Anterior cingulate cortex (tissue), 58 donors: ENCODE results near the gene KCTD21.
"Not testable (repeated sequence)": the region's sequence is repeated elsewhere in the genome, so short reads cannot be mapped to it uniquely, and the experiment has no call there.

Source experiments
- DNase-seq, 58 donors: peaks; one replicate each; lab custom pipeline; 2025; lab: John Stamatoyannopoulos, UW

The KCTD21 gene, protein sequence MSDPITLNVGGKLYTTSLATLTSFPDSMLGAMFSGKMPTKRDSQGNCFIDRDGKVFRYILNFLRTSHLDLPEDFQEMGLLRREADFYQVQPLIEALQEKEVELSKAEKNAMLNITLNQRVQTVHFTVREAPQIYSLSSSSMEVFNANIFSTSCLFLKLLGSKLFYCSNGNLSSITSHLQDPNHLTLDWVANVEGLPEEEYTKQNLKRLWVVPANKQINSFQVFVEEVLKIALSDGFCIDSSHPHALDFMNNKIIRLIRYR

DNA sequence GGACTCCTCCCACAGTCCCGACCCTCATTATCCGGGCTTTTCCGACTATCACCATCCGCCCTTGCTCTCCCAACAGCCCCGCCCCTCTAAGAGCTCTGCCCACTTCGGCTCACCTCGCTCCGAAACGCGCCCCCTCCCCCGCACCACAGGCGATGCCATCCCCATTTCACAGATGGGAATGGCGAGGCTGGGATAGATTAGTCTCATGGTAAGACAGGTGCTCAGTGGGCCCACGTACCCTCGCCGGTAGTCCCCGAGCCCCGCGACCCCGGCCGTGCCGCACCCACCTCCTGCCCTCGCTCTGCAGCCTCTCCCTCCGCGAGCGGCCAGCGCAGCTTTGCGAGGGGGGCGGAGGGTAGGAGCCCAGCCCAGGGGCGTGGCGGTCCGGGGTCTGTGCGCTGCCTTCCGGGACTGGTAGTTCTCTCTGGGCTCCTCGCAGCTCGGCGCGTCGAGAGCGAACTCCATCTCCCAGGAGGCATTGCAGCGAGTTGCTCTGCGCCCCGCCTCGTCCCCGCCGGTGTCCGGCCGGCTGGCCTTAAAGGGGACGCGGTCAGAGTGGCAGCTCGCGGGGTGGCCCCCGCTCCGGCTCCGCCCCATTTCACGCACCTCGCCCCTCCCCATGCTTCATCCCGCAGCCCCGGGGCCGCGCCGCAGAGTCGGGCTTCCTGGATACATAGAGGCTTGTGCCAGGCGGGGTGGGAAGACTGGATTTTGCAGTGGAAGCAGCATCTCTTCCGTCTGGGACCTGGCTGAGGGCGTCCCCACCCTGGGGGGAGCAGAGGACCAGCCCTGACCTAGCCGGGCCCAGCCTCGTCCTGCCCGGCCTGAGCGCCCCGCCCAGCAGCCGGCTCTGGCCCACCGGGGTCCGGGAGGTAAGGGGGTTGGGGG lies at the start of gene KCTD21, which contains the start of gene USP35:
Gene KCTD21, minus strand, starts transcription at position 341 of the 888 bp plus-strand sequence. CDS start 14,072 bp downstream, outside the sequence.
Gene USP35, plus strand, starts transcription at position 634 of the 888 bp plus-strand sequence. CDS start 7,327 bp downstream, outside the sequence.
- DNase-seq: peak; percentile 64 to 98 (median 94)

DNA sequence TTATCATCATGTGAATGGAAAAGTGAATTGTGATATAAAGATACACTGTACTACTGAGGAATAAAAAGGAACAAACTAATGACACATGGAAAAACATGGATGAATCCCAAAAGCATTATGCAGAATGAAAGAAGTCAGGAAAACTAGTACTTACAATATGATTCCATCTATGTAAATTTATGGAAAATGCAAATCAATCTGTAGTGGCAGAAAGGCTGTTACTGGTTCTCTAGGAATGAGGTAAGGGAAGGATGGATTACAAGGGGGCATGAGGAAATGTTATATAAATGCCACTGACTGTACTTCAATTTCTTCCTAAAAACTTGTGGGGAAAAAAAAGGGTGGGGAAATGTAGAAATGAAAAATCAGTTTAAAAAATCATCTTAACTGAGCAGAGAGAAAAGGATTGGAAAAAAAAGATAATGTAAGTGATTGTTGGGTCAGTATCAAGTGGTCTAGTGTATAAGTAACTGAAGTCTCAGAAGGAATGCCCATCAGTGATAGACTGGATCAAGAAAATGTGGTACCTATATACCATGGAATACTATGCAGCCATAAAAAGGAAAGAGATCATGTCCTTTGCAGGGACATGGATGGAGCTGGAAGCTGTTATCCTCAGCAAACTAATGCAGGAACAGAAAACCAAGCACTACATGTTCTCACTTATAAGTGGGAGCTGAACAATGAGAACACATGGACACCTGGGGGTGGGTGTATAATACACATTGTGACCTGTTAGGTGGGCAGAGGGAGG lies 49.0 kb upstream of the KCTD21 start:
- no peak for DNase-seq

DNA sequence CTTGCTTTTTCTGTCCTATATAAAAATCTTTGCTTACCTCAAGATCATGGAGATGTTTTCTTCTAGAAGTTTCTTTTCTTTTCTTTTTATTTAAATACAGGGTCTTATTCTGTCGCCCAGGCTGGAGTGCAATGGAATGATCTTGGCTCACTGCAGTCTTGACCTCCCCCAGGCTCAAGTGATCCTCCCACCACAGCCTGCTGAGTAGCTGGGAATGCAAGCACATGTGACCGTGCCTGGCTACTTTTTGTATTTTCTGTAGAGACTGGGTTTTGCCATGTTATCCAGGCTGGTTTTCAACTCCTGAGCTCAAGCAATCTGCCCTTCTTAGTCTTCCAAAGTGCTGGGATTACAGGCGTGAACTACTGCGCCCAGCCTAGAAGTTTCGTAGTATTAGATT lies 45.6 kb upstream of the KCTD21 start:
- DNase-seq: no peak

DNA sequence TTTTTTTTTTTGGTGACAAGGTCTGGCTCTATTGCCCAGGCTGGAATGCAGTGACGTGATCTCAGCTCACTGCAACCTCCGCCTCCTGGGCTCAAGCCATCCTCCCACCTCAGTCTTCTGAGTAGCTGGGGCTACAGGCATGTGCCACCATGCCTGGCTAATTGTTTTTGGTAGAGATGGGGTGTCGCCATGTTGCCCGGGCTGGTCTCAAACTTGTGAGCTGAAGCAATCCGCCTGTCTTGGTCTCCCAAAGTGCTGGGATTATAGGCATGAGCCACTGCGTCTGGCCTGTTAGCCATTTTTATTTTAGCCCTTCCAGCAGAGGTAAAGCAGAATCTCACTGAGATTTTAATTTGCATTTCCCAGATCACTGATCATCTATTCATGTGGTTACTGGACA lies 44.6 kb upstream of the KCTD21 start:
- not testable (repeated sequence) for DNase-seq

DNA sequence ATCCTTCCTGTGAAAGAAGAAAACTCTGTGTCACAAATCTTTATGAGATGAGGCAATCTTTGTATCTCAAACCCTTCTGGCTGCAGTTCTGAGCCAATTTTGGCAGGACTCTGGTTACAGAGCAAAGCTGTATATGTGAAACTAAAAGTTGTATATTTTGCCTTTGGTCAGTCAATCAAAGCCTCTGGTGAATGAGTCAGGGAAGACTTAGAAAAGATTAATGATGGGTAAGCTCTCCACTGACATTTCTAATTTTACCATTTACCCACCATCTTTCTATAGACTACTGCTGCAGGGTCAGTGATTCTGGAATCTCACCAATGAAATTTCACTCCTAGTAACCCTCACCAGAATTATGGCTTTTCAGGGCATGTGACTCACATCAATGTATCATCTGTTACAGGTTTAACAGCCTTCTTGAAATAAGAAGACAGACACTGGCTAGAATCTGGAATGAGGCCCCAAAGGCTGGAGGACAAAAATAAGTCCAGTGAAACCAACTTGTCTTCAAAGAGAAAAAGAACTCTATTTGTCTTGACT lies 43.6 kb upstream of the KCTD21 start:
- DNase-seq: no peak

DNA sequence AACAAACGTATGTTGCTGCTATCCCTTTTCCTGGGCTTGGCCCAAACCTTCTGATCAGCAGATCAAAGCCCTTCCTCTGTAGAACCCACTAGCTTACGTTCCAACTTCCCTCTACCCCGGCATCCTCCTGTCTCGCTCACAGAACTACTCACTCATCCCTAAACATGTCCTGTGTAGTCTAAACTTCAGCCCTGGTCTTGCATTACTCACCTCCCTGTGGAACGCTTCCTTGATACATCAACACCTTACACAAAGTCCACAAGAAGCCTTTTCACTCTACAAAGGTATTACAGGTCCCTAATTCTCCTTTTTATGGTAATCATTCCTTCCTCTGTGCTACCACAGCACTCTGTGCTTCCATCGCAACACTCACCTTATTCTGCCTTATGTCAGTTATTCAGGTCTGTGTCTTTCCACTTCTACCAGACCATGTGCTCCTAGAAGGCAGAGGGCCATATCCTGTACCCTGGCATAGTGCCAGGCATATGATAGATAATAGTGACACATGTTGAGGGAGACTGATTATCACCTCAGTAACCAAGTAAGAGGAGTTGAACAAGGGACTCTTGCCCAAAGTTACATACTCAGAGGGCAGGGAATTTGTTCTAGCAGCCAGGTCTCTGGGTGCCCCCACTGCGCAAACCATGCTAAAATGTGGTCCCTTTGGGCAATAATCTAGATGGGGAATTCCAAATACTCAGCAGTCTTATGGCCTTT lies 41.9 kb upstream of the KCTD21 start:
- no peak for DNase-seq

DNA sequence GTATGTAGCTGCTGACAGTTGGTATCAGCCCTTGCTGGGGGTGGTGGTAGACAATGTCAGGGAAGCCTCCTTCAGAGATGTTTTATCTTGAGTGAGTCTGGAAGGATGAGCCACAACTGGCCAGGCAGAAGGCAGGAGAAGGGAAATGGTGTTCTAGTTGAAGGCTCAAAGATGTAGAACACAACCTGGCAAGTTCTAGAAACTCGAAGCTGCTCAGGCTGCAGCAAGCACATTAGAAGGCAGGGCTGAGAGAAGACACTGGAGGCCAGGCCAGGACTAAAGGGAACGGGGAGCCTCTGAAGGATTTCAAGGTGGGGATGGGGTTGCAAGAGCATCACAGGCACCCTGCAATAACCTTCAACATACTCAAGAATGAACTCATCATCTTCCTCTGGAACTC lies 40.7 kb upstream of the KCTD21 start:
- DNase-seq: no peak

DNA sequence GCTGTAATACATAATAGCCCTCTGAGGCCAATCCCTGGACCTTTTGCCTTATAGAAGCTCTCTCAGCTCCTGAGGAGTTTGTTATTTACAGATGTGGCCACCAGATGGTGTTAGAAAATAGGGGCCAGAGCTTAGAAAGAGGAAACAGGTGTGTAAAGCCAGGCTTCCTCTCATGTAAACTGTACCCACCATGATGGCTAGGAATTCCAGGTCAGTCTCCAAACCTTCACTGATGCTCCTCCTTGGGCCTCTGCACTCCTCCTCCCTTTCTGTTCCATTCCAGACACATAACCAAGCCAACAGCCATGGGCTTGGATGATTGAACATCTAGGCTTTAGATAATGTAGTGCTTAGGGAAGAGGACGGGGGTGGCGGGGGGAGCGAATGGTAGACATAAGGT lies 40.0 kb upstream of the KCTD21 start:
- DNase-seq: peak in 13 of 58 donors; percentile 9 to 55 (median 27)

DNA sequence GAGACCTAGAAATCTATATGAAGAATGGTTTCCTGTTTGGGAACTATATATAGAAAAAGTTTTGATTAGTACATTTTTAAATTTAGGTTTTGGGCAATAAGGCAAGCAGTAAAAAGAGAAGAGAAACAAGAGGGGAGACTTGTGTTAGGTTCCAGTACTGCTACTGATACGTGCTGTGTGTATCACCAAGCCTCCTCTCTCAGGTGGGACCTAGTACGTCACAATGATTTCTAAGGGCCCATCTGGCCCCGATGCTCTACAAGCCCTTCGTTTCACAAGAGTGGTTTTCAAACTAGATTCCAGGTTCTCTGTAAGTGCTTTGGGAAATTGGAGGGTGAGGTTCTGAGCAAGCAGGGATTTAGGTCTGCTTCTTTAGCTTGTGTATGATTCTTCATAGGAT lies 39.5 kb upstream of the KCTD21 start:
- DNase-seq: no peak

DNA sequence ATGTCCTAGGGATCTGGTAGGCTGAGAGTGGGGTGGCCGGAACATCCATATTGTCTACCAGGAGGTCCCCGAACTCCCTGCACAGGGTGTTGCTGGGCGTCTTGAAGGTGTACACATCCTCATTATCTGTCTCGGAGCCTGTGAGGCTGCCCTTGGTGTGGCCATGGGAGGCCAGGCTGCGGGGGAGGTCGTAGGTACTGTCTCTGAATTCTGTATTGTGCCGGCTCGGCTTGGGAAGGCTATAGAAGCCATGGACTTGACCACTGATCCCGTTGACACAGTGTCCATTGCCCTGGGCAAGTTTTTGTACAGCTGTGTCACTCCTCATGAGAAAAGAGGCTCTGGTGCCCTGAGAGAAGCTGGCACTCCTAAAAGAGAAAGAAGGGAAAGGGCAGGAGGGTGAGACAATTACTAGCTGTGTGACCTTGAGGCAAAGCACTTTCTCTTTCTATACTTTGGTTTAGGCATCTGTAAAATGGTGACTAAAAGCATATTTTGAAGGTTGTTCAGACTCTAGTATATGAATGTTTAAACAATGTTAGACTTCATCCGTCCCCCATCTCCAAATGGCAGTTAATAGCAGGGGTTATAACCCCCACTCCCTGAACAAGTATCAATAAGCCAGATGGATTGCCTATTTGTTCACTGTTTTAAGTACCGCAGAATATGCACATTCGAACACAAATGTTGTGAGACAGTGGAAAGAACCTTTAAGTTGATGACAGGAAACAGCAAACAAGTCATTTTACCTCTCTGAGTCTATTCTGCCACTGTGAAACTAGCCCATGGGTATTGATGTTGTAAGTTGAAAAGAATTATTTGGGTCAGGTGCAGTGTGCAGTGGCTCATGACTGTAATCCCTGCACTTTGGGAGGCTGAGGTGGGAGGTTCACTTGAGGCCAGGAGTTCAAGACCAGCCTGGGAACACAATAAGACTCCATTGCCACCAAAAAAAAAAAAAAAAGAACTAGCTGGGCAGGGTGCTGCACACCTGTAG lies 38.6 kb upstream of the KCTD21 start:
- no peak for DNase-seq

DNA sequence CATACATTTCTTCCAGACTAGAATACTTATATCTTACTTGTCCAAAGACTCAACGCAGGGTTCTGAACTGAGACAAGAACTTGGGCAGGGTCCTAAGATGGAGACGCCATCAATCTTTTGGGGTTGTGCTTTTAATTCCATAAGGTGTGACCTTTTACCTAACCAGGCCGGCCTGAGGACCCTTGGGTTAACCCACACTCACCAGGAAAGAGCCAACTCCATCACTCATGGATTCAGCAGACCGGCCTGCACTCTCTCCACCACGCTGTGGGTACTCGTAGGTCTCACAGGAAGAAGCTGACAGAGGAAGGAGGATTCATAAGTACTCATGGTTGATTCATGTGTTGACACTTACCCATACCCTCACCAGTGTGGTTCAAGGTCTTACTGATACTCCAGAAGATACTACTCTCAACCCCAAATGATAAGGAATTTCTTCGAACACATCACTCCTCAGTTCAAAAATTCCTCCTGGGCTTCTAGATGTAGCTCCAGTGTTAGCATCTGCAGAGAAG lies 36.5 kb upstream of the KCTD21 start:
- DNase-seq: no peak

DNA sequence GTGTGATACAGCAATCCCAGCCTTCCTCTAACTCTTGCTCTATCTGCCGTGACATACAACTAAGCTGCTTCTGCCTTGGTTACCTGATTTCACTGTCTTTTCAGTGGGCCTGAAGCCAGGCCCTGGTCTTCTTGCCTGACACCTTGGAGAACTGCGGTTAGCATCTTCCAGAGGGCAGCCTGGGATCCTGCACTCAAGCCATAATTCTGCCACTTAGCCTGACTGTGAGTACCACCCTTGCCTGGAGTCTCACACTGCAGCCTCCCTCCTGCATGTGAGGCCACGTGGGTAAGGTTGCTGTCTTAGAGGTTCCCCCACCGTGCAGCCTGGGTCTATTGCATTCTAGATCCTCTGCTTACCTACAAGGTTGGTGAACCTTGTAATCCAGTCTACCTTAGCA lies 36.1 kb upstream of the KCTD21 start:
- no peak for DNase-seq

DNA sequence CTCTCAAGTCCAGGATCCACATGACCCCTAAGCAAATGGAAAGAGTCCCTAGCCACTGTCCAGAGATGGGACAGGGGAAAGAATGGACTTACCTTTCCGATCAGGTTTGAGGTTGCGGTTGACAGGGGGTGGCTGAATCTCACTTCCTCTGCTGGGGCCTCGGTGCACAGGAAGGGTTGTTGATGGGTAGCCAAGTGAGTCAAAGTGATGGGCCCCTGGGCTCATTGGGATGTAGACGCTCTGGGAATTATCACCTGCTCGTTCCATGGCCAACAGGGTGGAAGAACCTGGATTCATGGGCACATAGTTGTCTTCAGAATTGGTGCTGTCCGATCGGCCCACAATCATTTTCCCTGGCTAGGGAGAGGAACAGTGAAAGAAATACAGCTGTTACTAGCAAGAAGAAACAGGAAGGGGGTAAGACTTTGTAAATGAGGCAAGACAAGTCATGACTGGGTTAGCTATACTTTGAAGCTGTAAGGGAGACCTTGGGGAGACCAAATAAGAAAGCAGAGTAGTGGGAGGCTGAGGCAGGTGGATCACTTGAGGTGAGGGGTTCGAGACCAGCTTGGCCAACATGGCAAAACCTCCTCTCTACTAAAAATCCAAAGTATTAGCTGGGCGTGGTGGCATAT lies 35.0 kb upstream of the KCTD21 start:
- no peak for DNase-seq

DNA sequence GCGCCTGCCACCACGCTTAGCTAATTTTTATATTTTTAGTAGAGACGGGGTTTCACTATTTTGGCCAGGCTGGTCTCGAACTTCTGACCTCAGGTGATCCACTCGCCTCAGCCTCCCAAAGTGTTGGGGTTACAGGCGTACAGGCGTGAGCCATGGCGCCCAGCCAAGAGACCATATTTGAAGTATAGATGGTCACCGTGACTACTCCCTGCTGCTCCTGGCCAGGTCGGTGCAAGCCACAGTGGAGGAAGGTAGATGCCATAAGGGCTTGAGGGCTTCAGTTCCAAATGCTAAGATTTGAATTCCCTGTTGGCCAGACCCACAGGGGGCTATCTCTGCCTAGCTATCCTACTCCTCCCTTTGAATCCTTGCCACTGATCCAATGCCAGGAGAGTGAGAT lies 34.3 kb upstream of the KCTD21 start:
- not testable (repeated sequence) for DNase-seq

DNA sequence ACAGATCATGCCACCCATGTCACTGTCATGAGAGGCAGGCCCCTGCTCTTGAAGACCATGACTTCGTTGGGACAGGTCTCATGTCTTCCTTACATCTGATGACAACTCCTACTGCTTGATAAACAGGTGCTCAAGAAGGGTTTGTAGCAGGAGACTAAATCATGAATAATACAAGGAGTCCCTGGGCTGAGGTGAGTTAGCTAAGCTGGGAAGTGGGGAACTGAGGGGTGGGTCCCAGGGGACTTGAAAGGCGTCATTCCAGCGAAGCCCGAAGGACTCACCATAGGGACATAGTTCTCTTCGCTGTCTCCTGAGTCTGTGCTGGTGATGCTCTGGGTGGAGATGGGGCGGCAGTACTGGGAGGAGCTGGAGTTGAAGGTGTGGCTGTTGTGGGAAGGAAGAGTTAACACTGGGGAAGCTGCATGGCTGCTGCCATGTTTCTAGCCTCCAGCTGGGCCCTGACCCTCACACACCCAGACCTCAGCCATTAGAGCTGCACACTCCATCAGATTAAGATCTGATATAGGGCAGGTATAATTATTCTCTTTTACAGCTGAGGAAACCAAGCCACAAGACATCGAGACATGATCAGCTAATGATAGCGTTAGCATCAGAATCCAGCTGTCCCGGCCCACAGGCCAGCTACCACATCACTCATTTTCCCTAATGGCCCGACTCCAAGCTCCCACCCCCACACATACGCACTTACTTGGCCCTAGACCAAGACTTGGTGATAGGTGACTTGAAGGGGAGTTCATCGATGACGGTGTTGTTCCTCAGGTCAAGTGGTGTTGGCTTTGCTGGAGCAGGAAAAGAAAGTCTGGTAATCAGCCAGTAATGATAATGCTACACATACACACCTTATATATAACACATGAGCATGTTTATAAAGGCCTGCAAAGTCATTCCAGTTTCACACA lies 33.2 kb upstream of the KCTD21 start:
- no peak for DNase-seq

DNA sequence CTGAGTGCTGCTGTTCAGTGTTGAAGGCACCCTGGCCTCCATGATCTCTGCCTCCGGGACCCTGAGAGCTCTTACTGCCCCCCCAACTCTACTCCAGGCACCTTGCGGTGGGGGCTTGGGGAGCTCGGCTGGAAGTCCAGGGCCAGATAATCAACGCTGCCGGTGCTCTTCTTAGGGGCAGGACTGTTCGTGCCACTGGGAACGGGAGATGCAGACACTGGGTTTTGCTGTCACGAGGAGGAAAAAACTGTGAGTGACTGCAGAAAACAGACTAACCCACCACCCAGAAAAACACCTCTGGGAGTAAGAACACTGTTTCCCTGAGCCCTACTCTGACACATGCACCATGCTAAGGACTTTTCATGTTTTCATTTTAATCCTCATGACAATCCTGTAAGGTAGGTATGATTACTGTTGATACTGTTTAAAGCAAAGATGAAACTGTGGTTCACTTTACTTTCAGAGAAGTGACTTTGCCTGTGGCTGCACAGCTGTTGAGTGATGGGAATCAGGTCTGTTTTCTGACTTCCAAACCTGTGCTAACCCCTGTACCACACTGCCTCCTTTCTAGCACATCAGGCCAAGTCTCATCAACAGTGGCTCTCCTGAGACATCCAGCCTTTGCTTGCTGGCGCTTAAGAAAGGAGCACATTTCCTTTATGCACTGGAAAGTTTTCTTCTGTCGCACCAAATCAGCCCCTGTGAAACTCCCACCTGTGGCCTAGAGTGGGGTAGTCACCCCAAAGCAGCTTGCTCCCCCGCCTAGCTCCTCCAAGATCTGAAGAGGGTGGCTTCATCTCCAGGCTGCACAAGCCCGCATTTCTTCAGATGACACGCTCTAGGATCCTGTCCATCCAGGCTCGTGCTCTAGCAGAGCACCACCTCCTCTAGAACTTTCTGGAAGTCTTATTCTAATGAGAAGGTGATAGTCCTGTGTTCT lies 32.1 kb upstream of the KCTD21 start:
- DNase-seq: no peak
